LNCaP clone FGC (cell line): Measurements from ENCODE around the gene ESRRB.

Experiments used
- DNase-seq: peaks from one replicate; pipeline ENCODE4 v3.0.0-alpha.2; 2011; ENCODE audit warnings: low read depth
- H3K4me3 ChIP-seq: 2 replicates; pipeline ENCODE4 v1.5.1; 2011; ENCODE audit warnings: mild to moderate bottlenecking, low read depth, low read length, control low read depth
- TF ChIP-seq, protein P1 (sequence below): IDR thresholded peaks from 2 replicates; pipeline ENCODE4 v1.5.1; 2012; ENCODE audit warnings: mild to moderate bottlenecking; ENCODE audit not compliant: control insufficient read depth, insufficient read depth; ENCODE audit errors: extremely low read depth

Gene ESRRB

DNA sequence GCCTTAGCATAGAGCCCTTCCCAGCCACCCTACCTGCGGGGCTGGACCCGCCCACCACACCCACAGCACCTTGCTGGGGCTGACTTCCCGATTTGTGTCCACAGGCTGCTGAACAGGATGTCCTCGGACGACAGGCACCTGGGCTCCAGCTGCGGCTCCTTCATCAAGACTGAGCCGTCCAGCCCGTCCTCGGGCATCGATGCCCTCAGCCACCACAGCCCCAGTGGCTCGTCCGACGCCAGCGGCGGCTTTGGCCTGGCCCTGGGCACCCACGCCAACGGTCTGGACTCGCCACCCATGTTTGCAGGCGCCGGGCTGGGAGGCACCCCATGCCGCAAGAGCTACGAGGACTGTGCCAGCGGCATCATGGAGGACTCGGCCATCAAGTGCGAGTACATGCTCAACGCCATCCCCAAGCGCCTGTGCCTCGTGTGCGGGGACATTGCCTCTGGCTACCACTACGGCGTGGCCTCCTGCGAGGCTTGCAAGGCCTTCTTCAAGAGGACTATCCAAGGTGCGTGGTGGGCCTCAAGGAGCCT, 63.4 kb downstream of the ESRRB start:
- TF ChIP-seq, protein P1, sequence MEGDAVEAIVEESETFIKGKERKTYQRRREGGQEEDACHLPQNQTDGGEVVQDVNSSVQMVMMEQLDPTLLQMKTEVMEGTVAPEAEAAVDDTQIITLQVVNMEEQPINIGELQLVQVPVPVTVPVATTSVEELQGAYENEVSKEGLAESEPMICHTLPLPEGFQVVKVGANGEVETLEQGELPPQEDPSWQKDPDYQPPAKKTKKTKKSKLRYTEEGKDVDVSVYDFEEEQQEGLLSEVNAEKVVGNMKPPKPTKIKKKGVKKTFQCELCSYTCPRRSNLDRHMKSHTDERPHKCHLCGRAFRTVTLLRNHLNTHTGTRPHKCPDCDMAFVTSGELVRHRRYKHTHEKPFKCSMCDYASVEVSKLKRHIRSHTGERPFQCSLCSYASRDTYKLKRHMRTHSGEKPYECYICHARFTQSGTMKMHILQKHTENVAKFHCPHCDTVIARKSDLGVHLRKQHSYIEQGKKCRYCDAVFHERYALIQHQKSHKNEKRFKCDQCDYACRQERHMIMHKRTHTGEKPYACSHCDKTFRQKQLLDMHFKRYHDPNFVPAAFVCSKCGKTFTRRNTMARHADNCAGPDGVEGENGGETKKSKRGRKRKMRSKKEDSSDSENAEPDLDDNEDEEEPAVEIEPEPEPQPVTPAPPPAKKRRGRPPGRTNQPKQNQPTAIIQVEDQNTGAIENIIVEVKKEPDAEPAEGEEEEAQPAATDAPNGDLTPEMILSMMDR, result no peak
- no peak for DNase-seq
- H3K4me3 ChIP-seq, result no peak overlapping the region

DNA sequence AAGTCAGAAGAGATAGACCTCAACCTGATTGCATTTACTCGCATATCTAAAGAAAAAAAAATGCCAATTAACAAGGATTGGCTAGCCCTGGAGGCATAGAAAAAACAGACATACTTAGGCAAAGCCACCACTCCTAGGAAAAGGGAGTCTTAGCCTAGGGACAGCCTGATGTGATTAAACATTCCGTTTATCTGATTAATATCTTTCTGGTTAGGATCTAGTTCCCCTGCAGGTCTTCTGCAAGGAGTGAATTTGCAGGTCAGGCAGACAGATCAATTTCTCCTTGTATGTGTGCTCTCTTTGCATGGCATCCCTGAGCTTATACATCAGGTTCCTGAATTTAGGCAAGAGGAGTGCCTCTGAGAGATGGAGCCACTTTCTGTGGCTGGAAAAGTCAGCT, 70.5 kb downstream of the ESRRB start:
- TF ChIP-seq, protein P1, result no peak
- no peak overlapping the region for H3K4me3 ChIP-seq
- no peak for DNase-seq

DNA sequence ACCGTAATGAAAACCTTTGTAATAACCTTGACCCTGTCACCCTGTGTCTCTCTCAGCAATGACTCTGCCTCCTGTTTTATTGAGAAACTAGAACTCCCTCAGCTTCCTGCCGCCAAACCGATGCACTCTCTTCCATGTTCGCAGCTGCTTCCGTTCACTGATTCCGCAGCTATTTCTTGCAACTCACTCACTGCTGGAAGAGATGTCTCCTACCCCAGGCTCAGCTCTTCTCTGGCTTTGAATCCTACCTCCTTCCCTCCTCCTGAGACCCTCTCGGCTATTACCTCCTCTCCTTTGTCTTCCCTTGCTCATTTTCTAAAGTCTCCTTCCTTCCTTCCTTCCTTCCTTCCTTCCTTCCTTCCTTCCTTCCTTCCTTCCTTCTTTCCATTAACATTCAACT, 71.0 kb downstream of the ESRRB start:
- DNase-seq, result no peak
- no peak overlapping the region for H3K4me3 ChIP-seq
- TF ChIP-seq, protein P1, result no peak

DNA sequence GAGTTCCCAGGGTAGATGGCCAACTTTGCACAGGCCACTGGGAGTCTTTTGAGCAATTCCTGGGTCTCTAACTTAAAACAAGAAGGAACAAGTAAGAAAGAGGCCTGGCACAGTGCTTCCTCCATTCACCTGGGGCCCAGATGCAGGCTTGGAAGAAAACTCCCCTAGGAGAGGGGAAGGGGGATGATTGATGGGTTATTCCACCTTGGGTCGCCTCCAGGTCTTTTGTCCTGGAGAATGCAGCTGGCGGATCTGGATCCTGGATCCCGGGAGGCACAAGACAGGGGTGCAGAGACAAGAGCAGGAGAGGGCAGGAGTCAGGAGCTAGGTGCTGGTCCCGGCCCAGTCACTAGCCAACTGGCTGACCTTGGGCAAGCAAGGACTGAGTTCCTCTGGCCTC, 74.5 kb downstream of the ESRRB start:
- no peak for DNase-seq
- TF ChIP-seq, protein P1, result no peak

DNA sequence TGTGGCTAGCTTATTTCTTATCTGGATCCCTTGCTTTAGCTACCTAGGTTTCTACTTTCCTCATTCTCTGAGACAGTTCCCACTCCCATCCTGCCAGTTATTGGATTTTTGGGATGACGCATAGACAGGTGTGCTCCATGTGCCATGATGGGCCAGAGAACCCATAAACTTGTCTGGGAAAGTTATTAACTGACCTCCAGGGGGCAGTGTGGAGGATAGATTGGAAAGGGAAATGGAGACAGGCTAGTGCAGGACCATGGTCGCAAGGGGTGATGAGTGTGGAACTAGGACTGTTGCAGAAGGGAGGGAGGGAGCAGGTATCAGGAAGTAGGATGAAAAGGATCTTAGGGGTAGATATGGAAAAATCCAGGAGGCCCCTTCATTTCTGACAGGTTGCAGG, 80.3 kb downstream of the ESRRB start:
- H3K4me3 ChIP-seq, result no peak overlapping the region
- DNase-seq, result no peak
- TF ChIP-seq, protein P1, result peak; percentile 49

More for the DNA sequence above, 74.5 kb downstream of the ESRRB start:
- no peak overlapping the region for H3K4me3 ChIP-seq

DNA sequence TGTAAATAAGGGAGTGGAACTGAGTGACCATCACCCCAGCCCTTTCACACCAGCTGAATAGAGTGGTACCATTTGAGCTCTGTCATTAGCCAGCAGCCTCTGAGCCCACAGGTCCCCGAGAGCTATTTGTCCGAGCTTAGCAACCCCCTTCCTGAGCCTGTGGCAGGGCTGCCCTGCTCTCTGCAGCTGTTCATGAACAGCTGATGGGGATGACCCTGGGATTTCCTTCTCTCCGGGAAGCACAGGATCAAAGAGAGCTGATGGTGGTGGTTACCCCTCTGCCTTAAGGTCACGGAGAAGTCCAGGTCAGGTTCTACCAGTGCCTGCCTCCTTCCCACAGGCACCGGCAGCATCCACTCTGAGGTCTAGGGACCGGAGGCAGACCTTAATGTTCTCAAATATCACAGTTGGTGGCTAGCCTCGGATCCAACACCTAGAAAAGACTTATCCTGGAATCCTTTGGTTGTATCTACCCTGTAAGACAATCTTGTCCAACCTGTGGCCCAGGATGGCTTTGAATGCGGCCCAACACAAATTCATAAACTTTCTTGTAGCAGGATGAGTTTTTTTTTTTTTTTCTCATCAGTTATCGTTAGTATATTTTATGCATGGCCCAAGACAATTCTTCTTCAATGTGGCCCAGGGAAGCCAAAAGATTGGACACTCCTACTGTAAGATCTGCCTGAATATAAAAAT, 81.1 kb downstream of the ESRRB start:
- peak; percentile 34 for DNase-seq
- TF ChIP-seq, protein P1, result no peak
- H3K4me3 ChIP-seq, result no peak overlapping the region

DNA sequence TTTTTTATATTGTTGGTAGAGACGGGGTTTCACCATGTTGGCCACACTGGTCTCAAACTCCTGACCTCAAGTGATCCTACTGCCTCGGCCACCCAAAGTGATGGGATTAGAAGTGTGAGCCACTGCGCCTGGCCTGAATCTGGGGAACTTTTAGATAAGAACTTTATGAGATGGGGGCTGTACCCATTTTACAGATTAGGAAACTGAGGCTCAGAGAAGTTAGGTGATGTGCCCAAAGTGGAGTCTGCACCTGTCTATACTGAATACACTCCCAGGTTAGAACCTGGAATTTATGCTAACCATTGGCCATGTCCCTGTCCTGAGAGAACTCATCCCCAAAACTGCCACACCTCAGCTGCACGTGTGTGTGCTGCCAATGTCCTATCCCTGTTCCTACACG, 81.9 kb downstream of the ESRRB start:
- no peak for DNase-seq
- no peak overlapping the region for H3K4me3 ChIP-seq
- TF ChIP-seq, protein P1, result no peak
